Kidney (tissue), 14 donors: ENCODE results near the gene RGS6. TPM values are rescaled to one million over a fixed set of nuclear protein-coding genes. Genes with fewer than 3 reads are reported as not detected.

Experiments
- DNase-seq, 5 donors: peaks; one replicate each; pipeline ENCODE4 v3.0.0-alpha.2; 2013 to 2020
- FAIRE-seq: peaks from 2 replicates; lab custom pipeline; 2012; peaks lifted over from hg19 to GRCh38; lab: Jason Lieb, UNC
- H3K27ac ChIP-seq, 2 donors: one replicate each; pipeline ENCODE4 v1.7.0; 2013; ENCODE audit warnings: low read depth in 2 of 2, low read length in 2 of 2, inconsistent platforms in 1 of 2
- H3K27me3 ChIP-seq: one replicate; pipeline ENCODE4 v1.7.1; 2013; ENCODE audit warnings: low read length, inconsistent platforms; ENCODE audit not compliant: control insufficient read depth, insufficient read depth
- H3K36me3 ChIP-seq, 3 donors: one replicate each; pipeline versions ENCODE4 v1.7.0 to v1.7.1; 2013; ENCODE audit warnings: low read length in 3 of 3, control low read depth in 1 of 3, inconsistent platforms in 1 of 3; ENCODE audit not compliant: insufficient read depth in 3 of 3, control insufficient read depth in 2 of 3
- H3K4me1 ChIP-seq, 3 donors: one replicate each; pipeline versions ENCODE4 v1.7.0 to v1.7.1; 2013; ENCODE audit warnings: low read length in 3 of 3, inconsistent platforms in 1 of 3, low read depth in 1 of 3; ENCODE audit not compliant: control insufficient read depth in 2 of 3, insufficient read depth in 2 of 3
- H3K4me3 ChIP-seq, 3 donors: one replicate each; pipeline versions ENCODE4 v1.7.0 to v1.8.1; 2013; ENCODE audit warnings: low read length in 3 of 3, control low read depth in 1 of 3, inconsistent platforms in 1 of 3
- H3K9ac ChIP-seq, 3 donors: one replicate each; pipeline versions ENCODE4 v1.7.0 to v1.7.1; 2013; ENCODE audit warnings: low read length in 3 of 3, control low read depth in 1 of 3, inconsistent platforms in 1 of 3
- H3K9me3 ChIP-seq, 3 donors: one replicate each; pipeline versions ENCODE4 v1.7.0 to v1.7.1; 2013; ENCODE audit warnings: low read length in 3 of 3, control low read depth in 1 of 3, inconsistent platforms in 1 of 3; ENCODE audit not compliant: control insufficient read depth in 2 of 3, insufficient read depth in 1 of 3
- intact Hi-C: fragments of 100-400 bp; cut with DNase I; formaldehyde crosslinking; loops from one replicate; pipeline ENCODE4 v1.11.1; 2022
- polyA plus RNA-seq: library from polyadenylated mRNA; stranded (reverse); fragments of 350-450 nt; fragmentation: Illumina TruSeq; extraction: RNeasy Lipid Tissue Mini Kit (QIAGEN cat#74804); gene quantifications from one replicate; pipeline ENCODE4 v1.2.3, GENCODE V29; 2014; ENCODE audit warnings: low read depth, low replicate concordance; ENCODE audit not compliant: insufficient read depth
- total RNA-seq: library from RNA; stranded (reverse); fragmentation: NEBNext Ultra II Directional; extraction: Animal tissue kit (Norgen Biotek cat#: 25700); gene quantifications from one replicate; pipeline ENCODE4 v1.2.1, GENCODE V29; 2021
- TF ChIP-seq, protein P1 (sequence below): IDR thresholded peaks from 3 replicates; pipeline ENCODE4 v1.5.1; 2012; ENCODE audit warnings: mild to moderate bottlenecking, moderate library complexity, borderline replicate concordance; ENCODE audit not compliant: insufficient read depth; ENCODE audit errors: extremely low read depth
- donor health status: control.
- donor health status: control.
- donor health status: control.
- donor health status: control.
- donor health status: control.
- donor health status: DM: yes; HTN: yes; CAD: no.
- donor health status: Normal renal cell carcinoma (clear cell type).

Gene RGS6
- total and polyA plus RNA-seq, 2 donors from 2014 or later, result 1.1 to 1.4 TPM

DNA sequence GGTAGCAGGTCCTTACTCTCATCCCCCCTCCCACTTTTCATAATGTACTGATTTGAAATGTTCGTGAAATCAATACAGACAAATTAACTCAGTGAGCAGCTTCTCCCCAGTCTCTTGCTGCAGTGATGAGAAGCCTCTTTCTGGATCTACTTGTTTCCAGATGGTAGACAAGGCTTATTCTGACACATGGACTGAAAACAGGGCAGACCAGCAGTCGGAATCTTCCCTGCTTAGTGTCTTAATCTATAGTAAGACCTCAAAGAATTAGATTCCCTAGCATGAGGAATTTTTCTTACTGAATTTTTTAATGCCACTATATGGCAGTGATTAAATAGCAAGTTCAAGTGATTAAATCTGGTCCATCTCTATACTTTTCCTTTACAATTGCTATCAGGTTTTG is 120.1 kb downstream of the RGS6 start:
- no peaks in the 10 kb centered on the region for H3K27me3 ChIP-seq
- no peaks in the 10 kb centered on the region for H3K36me3 ChIP-seq
- no peaks in the 10 kb centered on the region for H3K4me1 ChIP-seq
- DNase-seq (no peak), FAIRE-seq (no peak)
- H3K27ac ChIP-seq, result no peak overlapping the region
- H3K4me3 ChIP-seq, result no peak overlapping the region
- H3K9ac ChIP-seq, result no peak overlapping the region
- TF ChIP-seq, protein P1, sequence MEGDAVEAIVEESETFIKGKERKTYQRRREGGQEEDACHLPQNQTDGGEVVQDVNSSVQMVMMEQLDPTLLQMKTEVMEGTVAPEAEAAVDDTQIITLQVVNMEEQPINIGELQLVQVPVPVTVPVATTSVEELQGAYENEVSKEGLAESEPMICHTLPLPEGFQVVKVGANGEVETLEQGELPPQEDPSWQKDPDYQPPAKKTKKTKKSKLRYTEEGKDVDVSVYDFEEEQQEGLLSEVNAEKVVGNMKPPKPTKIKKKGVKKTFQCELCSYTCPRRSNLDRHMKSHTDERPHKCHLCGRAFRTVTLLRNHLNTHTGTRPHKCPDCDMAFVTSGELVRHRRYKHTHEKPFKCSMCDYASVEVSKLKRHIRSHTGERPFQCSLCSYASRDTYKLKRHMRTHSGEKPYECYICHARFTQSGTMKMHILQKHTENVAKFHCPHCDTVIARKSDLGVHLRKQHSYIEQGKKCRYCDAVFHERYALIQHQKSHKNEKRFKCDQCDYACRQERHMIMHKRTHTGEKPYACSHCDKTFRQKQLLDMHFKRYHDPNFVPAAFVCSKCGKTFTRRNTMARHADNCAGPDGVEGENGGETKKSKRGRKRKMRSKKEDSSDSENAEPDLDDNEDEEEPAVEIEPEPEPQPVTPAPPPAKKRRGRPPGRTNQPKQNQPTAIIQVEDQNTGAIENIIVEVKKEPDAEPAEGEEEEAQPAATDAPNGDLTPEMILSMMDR, result no peak
- intact Hi-C loops, result no loop called here
- no peaks in the 10 kb centered on the region for H3K9me3 ChIP-seq

DNA sequence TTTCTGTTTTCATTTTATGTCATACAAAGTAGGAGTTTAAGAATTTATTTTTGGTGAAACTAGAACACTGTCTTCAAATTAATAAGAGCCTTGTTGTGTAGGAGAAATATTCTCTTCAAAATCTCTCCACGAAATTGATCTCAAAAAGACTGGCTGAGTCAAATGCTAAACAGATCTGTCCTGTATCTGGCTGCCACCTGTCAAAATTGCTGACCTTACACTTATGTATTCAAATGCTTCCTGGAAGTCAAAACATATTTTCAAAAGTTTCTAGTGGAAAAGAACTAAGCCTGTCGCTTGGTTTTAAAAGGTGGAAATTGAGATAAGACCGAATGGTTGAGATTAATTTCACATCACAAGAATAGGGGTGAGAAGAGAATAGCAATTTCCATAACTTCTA is 121.4 kb downstream of the RGS6 start:
- no peak for DNase-seq
- no peaks in the 10 kb centered on the region for H3K4me1 ChIP-seq
- no peak for FAIRE-seq

GRCh38 chr14:72054911-72055310 is 122.7 kb downstream of the RGS6 start:
- DNase-seq, result peak in 1 of 5 donors; percentile 3

More for the DNA sequence above, 121.4 kb downstream of the RGS6 start:
- Histone ChIP-seq H3K27ac (no peak overlapping the region), H3K9me3 (no peaks in the 10 kb centered on the region), H3K4me3 (no peak overlapping the region), H3K9ac (no peak overlapping the region), H3K36me3 (no peaks in the 10 kb centered on the region), H3K27me3 (no peaks in the 10 kb centered on the region)
- intact Hi-C loops, result no loop called here
- TF ChIP-seq, protein P1, result no peak

More at GRCh38 chr14:72054911-72055310, 122.7 kb downstream of the RGS6 start:
- TF ChIP-seq, protein P1, result no peak
- FAIRE-seq, result no peak
- H3K4me3 ChIP-seq, result no peak overlapping the region
- no peaks in the 10 kb centered on the region for H3K36me3 ChIP-seq
- H3K9me3 ChIP-seq, result no peaks in the 10 kb centered on the region
- H3K27me3 ChIP-seq, result no peaks in the 10 kb centered on the region
- no peak overlapping the region for H3K9ac ChIP-seq
- no peak overlapping the region for H3K27ac ChIP-seq
- intact Hi-C loops, result no loop called here
- H3K4me1 ChIP-seq, result no peaks in the 10 kb centered on the region
